ENCODE measurements around the gene SAMD10.

The SAMD10 gene

GRCh38 chr20:63955281-63955826 is 24.1 kb downstream of the SAMD10 start:
- DNase-seq = no peak

DNA sequence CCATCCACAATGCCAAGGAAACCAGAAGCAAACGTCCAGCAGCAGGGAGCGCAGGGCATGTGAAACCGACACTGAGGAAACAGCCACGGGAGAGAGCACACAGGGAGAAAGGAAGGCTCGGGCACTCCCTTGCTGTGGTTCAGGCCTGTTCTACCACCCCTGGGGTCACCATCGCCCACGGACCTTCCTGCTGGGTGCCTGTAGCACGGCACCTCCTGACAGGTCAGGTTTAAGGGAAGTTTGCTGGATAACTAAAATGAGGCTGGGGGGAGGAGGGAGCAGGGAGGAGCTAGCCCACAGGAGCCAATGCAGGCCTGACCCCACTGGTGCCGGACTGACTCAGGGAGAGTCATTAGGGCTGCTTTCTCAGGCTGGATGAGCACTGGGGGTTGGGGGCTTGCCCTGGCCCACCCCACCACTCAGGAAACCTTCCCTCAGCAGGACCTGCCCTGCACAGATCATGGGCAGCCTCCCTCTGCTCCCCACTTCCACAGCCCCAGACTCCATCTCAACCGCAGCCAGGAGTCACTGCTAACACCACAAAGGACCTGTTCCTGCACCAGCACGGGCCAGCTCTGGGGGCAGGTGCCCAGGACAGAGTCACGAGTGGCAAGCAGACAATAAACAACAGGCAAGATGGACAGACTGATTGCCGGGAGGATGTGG is 25.5 kb downstream of the SAMD10 start:
- no peak for DNase-seq

GRCh38 chr20:63952769-63953168 is 26.7 kb downstream of the SAMD10 start:
- no peak for DNase-seq

DNA sequence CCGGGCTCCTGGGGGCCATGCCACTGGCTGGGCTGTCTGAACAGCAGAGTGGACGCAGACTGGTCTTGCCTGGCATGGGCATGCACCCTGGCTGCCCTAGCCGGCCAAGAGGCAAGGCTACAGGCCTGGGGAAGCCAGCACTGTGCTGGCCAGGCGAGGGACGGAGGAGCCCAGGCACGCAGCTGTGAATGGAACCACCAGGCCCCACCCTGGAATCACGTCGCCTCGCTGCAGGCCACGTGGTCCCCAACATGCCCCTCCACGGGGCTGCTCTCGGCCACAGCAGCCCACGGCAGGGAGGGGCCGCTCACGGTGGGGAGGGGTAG is 27.3 kb downstream of the SAMD10 start:
- no peak for DNase-seq

- DNase-seq = no peak
These were observed 27.8 kb downstream of the SAMD10 start for GRCh38 chr20:63951398-63952209.

GRCh38 chr20:63950701-63951397 is 28.6 kb downstream of the SAMD10 start:
- DNase-seq = no peak

- DNase-seq = no peak
These were observed 31.6 kb downstream of the SAMD10 start for GRCh38 chr20:63947638-63948456.

GRCh38 chr20:63946986-63947637 is 32.3 kb downstream of the SAMD10 start:
- DNase-seq = no peak

DNA sequence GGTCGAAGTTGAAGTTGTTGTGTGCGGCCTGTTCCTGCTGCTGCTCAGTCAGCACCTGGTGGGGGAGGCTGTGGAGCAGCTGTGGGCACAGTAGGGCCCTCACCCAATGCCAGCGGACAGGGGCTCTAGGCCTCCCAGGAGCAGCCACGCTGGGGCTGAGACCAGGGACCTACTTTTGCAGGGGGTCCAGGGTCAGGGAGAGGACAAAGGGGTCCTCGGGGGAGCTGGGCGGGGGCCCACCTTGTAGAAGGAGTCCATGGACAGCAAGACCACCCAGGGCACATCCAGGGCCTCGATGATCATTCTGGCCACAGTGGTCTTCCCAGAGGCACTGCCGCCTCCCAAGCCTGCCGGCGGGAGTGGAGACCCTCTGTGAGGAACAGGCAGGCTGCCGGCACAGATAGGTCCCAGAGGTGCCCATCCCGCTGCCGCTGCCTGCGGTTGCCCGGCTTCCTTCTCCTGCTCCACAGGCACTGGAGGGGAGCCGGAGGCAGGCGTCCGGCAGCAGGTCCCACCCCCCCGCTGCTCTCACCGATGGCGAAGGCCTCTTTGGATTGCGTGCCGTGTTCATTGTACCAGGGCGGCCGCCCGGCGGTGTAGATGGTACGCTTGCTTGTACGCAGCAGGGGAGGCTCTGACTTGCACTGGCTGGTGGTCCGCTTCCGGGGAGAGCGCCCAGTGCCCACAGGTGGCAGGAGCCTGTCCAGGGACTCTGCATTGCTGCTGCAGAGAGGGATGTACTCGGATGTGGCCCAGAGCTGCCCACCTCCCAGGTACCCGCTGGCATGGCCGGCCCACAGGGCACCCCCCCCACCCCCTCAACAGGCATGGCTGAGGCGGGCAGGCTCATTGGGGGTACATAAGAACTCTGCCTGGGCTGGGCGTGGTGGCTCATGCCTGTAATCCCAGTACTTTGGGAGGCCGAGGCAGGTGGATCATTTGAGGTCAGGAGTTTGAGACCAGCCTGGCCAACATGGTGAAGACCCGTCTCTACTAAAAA is 33.2 kb downstream of the SAMD10 start:
- DNase-seq = no peak

DNA sequence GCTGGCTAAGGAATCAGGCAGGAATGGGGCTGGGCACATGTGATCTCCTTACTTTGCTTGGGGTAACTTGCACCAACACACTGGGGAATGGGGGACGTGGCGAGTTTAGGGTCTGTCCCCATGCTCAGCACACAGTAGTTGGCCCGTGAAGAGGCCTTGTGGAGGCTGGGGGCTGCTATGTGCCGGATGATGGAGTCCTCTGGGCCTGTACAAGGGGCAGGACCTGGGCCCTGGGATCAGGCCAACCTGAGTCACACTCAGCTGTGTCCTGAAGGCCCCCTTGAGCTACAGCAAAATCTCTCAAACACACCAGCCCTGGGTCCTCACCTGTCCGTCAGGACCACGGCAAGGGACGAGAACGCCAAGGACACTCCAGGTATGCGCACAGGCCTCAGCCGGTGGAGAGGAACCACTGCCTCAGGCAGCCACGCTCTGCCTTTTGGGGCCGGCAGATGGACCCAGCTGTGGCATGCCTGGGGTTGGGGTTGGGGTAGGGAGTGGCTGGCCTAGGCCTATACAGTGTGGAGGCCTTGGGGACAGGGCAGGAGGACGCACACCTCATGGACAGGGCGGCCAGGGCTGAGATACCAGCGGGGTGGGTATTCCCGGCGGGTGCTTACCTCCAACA is 34.3 kb downstream of the SAMD10 start:
- no peak for DNase-seq

- no peak for DNase-seq
These were observed 35.1 kb downstream of the SAMD10 start for GRCh38 chr20:63944078-63944941.

GRCh38 chr20:63943808-63944077 is 35.7 kb downstream of the SAMD10 start:
- DNase-seq = no peak

- no peak for DNase-seq
These were observed 36.3 kb downstream of the SAMD10 start for GRCh38 chr20:63942969-63943807.

DNA sequence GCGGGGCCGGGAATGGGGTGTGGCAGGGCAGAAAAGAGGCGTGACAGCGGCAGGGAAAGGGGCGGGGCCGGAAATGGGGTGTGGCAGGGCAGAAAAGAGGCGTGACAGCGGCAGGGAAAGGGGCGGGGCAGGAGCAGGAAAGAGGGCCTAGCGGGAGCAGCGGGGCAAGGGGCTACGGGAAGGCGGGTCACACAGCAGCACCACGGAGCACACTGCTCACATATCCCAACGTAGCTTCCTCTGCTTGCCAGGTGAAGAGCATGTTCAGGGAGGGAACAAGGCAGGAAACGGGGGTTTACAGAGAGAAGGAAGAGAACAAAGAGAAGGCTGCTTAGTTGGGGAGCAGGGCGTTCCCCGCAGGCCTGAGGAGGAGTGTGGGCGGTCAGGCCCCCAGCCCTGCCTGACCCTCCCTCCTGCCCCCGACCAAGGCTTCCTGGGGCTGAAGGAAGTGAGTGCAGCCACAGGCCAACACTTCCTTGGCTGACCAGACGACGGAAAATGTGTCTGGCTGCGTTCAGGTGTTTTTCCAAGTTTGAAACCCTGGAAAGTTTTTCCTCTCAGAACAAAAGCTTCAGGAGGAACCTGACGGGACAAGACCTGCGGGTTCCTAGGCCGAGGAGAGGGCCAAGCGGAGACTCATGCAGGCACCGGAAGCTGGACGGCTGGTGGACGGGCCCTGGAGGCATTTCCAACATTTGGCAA is 37.0 kb downstream of the SAMD10 start:
- peak; percentile 15 for DNase-seq

DNA sequence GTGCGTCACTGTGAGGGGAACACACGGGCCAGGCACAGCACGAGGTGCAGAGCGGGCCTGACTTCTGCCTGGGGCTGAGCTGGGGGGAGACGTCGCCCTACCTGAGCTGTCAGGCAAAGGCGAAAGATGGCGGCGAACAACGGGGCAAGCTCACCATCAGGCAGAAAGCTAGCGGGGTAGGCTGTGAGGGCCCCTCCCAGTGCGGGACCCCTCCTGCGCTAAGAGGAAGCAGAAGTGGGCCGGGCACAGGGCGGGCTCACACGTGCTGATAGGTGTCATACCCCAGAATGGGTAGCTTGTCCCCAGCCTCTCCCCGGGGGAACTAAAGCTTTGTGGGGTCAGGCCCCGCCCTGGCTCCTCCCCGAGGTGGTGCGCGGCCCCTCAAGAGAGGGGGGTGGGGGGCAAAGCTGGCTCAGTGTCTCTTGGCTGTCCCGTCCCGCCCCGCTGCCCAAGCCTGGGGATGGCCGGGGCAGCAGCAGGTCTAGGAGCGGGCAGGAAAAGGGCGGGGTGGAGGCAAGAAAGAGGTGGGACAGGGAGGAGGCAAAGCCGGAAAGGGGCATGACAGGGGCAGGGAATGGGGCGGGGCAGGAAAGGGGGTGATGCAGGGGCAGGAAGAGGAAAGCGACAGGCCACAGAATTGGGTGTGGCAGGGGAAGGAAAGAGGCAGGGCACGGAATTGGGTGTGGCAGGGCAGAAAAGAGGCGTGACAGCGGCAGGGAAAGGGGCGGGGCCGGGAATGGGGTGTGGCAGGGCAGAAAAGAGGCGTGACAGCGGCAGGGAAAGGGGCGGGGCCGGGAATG is 38.0 kb downstream of the SAMD10 start:
- peak; percentile 32 for DNase-seq

- no peak for DNase-seq
These were observed 38.8 kb downstream of the SAMD10 start for GRCh38 chr20:63940472-63941266.
